Right lobe of liver (tissue), 6 donors: ENCODE data around the gene DNAJB6. TPM values are rescaled to one million over a fixed set of nuclear protein-coding genes. Genes with fewer than 3 reads are reported as not detected.
A peak's percentile ranks its signal among the peaks of the same experiment; 100 is the strongest.
"Not testable (repeated sequence)": the region's sequence is repeated elsewhere in the genome, so short reads cannot be mapped to it uniquely, and the experiment has no call there.

ENCODE experiments used
- ATAC-seq, 4 donors: fragments of 200-7000 bp; cut with Tn5 transposase; one replicate each; pipeline ENCODE4 v1.9.1; 2020; ENCODE audit warnings: mild to moderate bottlenecking in 4 of 4, moderate library complexity in 4 of 4
- DNase-seq, 3 donors: peaks; one replicate each; pipeline ENCODE4 v3.0.0-alpha.2; 2020
- H3K27ac ChIP-seq, 3 donors: fragments of 200-600 bp; one replicate each; pipeline ENCODE4 v1.8.0; 2022
- H3K27me3 ChIP-seq, 2 donors: fragments of 200-600 bp; one replicate each; pipeline ENCODE4 v1.8.0; 2022
- H3K36me3 ChIP-seq, 4 donors: fragments of 200-600 bp; sonication (generic) in 1 of 4; one replicate each; pipeline versions ENCODE4 v1.5.1 to v1.8.0; 2017 to 2022; ENCODE audit warnings: control low read depth in 1 of 4
- H3K4me1 ChIP-seq, 4 donors: fragments of 200-600 bp; sonication (generic) in 1 of 4; one replicate each; pipeline versions ENCODE4 v1.5.1 to v1.8.0; 2017 to 2022; ENCODE audit warnings: control low read depth in 1 of 4
- H3K4me3 ChIP-seq, 3 donors: fragments of 200-600 bp; one replicate each; pipeline ENCODE4 v1.8.0; 2022
- H3K9me3 ChIP-seq, 4 donors: fragments of 200-600 bp; sonication (generic) in 1 of 4; one replicate each; pipeline versions ENCODE4 v1.5.1 to v1.8.0; 2017 to 2022; ENCODE audit warnings: control low read depth in 1 of 4
- POLR2A ChIP-seq: fragments of 450-650 bp; IDR thresholded peaks from one replicate; pipeline ENCODE4 v1.6.1; 2017; ENCODE audit warnings: antibody characterized with exemption, mild to moderate bottlenecking
- WGBS: methylation state at CpG from one replicate; pipeline ENCODE4 v1.1.6; 2018; ENCODE audit warnings: low coverage, low lambda C conversion rate; ENCODE audit not compliant: insufficient coverage; ENCODE audit errors: missing lambda C conversion rate; 5-methylcytosine and 5-hydroxymethylcytosine counted together
- intact Hi-C, 2 donors: fragments of 100-400 bp; cut with DNase I; formaldehyde crosslinking; loops; one replicate each; pipeline versions ENCODE4 v1.11.2 to v1.14.1; 2022
- total RNA-seq, 6 experiments: library from RNA; depleted of rRNA in 2 of 6; stranded (reverse); fragments of >200 nt in 2 of 6; fragmentation: NEBNext Ultra II Directional in 3 of 6; extraction: Animal tissue kit (Norgen Biotek cat#: 25700) in 3 of 6; gene quantifications; one replicate each; pipeline versions ENCODE4 v1.1.0 to v1.2.4, GENCODE V29; 2016 to 2023
- TF ChIP-seq, protein P1 (sequence below), 4 donors: fragments of 200-600 bp in 3 of 4; fragments of 450-650 bp in 1 of 4; IDR thresholded peaks; one replicate each; pipeline versions ENCODE4 v1.5.1 to v1.8.0; 2016 to 2022; ENCODE audit warnings: antibody characterized with exemption in 4 of 4, mild to moderate bottlenecking in 2 of 4
- donor health status: DM: no; HTN: yes; CAD: no.
- donor health status: DM: no; HTN: no; CAD: no.
- donor health status: DM: no; HTN: no; CAD: no.
- donor health status: DM: no; HTN: yes; CAD: no.
- donor health status: DM: no; HTN: yes; CAD: no.

The DNAJB6 gene
- total RNA-seq, 6 experiments from 2014 or later, result 24.5 to 38.0 (median 35.2) TPM

- TF ChIP-seq, protein P1, sequence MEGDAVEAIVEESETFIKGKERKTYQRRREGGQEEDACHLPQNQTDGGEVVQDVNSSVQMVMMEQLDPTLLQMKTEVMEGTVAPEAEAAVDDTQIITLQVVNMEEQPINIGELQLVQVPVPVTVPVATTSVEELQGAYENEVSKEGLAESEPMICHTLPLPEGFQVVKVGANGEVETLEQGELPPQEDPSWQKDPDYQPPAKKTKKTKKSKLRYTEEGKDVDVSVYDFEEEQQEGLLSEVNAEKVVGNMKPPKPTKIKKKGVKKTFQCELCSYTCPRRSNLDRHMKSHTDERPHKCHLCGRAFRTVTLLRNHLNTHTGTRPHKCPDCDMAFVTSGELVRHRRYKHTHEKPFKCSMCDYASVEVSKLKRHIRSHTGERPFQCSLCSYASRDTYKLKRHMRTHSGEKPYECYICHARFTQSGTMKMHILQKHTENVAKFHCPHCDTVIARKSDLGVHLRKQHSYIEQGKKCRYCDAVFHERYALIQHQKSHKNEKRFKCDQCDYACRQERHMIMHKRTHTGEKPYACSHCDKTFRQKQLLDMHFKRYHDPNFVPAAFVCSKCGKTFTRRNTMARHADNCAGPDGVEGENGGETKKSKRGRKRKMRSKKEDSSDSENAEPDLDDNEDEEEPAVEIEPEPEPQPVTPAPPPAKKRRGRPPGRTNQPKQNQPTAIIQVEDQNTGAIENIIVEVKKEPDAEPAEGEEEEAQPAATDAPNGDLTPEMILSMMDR (IDR thresholded peaks at IDR 0.05), result no peak
- no peak for TF ChIP-seq POLR2A
- intact Hi-C loops, result no loop called here
- Histone ChIP-seq H3K36me3 (no peaks in the 10 kb centered on the region), H3K4me1 (no peaks in the 10 kb centered on the region), H3K4me3 (no peak overlapping the region), H3K27ac (no peak overlapping the region), H3K9me3 (no peaks in the 10 kb centered on the region), H3K27me3 (no peaks in the 10 kb centered on the region)
- DNase-seq (no peak), ATAC-seq (peak in 1 of 4 donors; percentile 35)
- 75% methylated on average over 3 of the region's 16 CpGs for WGBS
Observed at GRCh38 chr7:157445246-157445955, 108.6 kb downstream of the DNAJB6 start.

- WGBS, result 100% methylated on average over 2 of the region's 11 CpGs
- ATAC-seq (peak in 1 of 4 donors; percentile 14), DNase-seq (peak in 1 of 3 donors; percentile 5)
- Histone ChIP-seq H3K4me3 (no peak overlapping the region), H3K9me3 (no peaks in the 10 kb centered on the region), H3K27me3 (no peaks in the 10 kb centered on the region), H3K27ac (no peak overlapping the region), H3K4me1 (no peaks in the 10 kb centered on the region), H3K36me3 (no peaks in the 10 kb centered on the region)
- TF ChIP-seq, protein P1 (IDR thresholded peaks at IDR 0.05), result no peak
- intact Hi-C loops, result no loop called here
Observed at GRCh38 chr7:157445956-157446295, 109.1 kb downstream of the DNAJB6 start.

DNA sequence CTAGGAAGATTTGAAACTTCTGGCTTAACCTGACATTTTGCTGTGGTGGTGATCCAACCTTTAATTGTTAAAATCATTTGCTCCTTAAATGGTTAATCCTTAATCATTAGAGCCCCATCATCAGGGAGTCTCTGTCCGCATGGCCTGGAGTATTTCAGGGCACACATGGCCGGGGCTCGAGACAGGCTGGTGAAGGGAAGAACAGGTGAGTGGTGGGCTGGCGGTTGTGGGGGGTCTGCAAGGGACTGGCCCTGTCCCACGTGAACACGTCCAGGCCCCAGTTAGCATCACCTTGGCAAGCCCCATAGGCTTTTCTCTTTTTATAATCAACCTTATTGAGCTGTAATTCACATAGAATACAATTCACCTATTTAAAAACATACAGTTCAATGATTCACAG is 109.5 kb downstream of the DNAJB6 start:
- WGBS, result 15% methylated on average over 2 of the region's 6 CpGs
- DNase-seq (peak in 2 of 3 donors; percentile 5 to 47), ATAC-seq (peak in 1 of 4 donors; percentile 25)
- no peak overlapping the region for H3K4me3 ChIP-seq
- no peaks in the 10 kb centered on the region for H3K36me3 ChIP-seq
- no peaks in the 10 kb centered on the region for H3K4me1 ChIP-seq
- TF ChIP-seq, protein P1 (IDR thresholded peaks at IDR 0.05), result no peak
- TF ChIP-seq POLR2A, result no peak
- intact Hi-C loops, result no loop called here
- no peaks in the 10 kb centered on the region for H3K9me3 ChIP-seq
- no peak overlapping the region for H3K27ac ChIP-seq
- no peaks in the 10 kb centered on the region for H3K27me3 ChIP-seq

- H3K27ac ChIP-seq, ATAC-seq, H3K9me3 ChIP-seq, intact Hi-C loops, H3K27me3 ChIP-seq, H3K4me1 ChIP-seq, H3K4me3 ChIP-seq, DNase-seq, H3K36me3 ChIP-seq: not testable (repeated sequence)
- WGBS, result 100% methylated on average over 1 of the region's 12 CpGs
Observed at GRCh38 chr7:157454003-157454402, 117.2 kb downstream of the DNAJB6 start.

GRCh38 chr7:157457355-157458253 is 120.8 kb downstream of the DNAJB6 start:
- no peak for TF ChIP-seq POLR2A
- TF ChIP-seq, protein P1 (IDR thresholded peaks at IDR 0.05), result no peak
- 60% methylated on average over 21 of the region's 27 CpGs for WGBS
- H3K27ac ChIP-seq, result no peak overlapping the region
- DNase-seq, result no peak
- no peaks in the 10 kb centered on the region for H3K27me3 ChIP-seq
- no peak overlapping the region for H3K4me3 ChIP-seq
- no peaks in the 10 kb centered on the region for H3K9me3 ChIP-seq
- ATAC-seq, result no peak
- no peaks in the 10 kb centered on the region for H3K36me3 ChIP-seq
- intact Hi-C loops, result no loop called here
- H3K4me1 ChIP-seq, result no peaks in the 10 kb centered on the region
